Retinal pigment epithelial cell (primary cell): ENCODE data around the gene TENM4.

Experiments used
- DNase-seq: peaks from one replicate; pipeline ENCODE4 v3.0.0-alpha.2; 2010; ENCODE audit warnings: low read depth
- H3K4me3 ChIP-seq: 2 replicates; pipeline ENCODE4 v1.5.1; 2011; ENCODE audit warnings: mild to moderate bottlenecking, low read length, control low read depth, moderate library complexity
- CTCF ChIP-seq: conservative IDR thresholded peaks from 2 replicates; pipeline ENCODE4 v1.5.1; 2011; ENCODE audit warnings: low read depth, low read length, control low read depth, inconsistent platforms

The TENM4 gene

GRCh38 chr11:79017811-79018210, 423.0 kb downstream of the TENM4 start:
- TF ChIP-seq CTCF: no peak
- H3K4me3 ChIP-seq: no peak overlapping the region
- no peak for DNase-seq

GRCh38 chr11:79013509-79013908, 427.3 kb downstream of the TENM4 start:
- no peak for DNase-seq
- H3K4me3 ChIP-seq: no peak overlapping the region
- no peak for TF ChIP-seq CTCF

GRCh38 chr11:79011357-79011756, 429.5 kb downstream of the TENM4 start:
- H3K4me3 ChIP-seq: no peak overlapping the region
- no peak for DNase-seq
- no peak for TF ChIP-seq CTCF

- no peak overlapping the region for H3K4me3 ChIP-seq
- no peak for TF ChIP-seq CTCF
- DNase-seq: no peak
Observed at GRCh38 chr11:79007771-79008402, 432.9 kb downstream of the TENM4 start.

- TF ChIP-seq CTCF: no peak
- DNase-seq: no peak
- no peak overlapping the region for H3K4me3 ChIP-seq
Observed at GRCh38 chr11:79006854-79007253, 434.0 kb downstream of the TENM4 start.

- no peak for TF ChIP-seq CTCF
- no peak for DNase-seq
- H3K4me3 ChIP-seq: no peak overlapping the region
Observed at GRCh38 chr11:78996007-78996406, 444.8 kb downstream of the TENM4 start.

GRCh38 chr11:78995171-78995570, 445.7 kb downstream of the TENM4 start:
- TF ChIP-seq CTCF: no peak
- DNase-seq: no peak
- no peak overlapping the region for H3K4me3 ChIP-seq
